ENCODE results near the gene SDCBP2. TPM values are rescaled to one million over a fixed set of nuclear protein-coding genes. Genes with fewer than 3 reads are reported as not detected.

The SDCBP2 gene
- total and polyA plus RNA-seq, 5 donors, result 1.9 to 2.2 (median 2.1) TPM

- no peak overlapping the region for H3K4me3 ChIP-seq (ENCODE audit: low read length)
- DNase-seq (no peak), ATAC-seq (no peak)
- no peak overlapping the region for H3K27ac ChIP-seq (ENCODE audit: low read length)
- 73% methylated on average over 3 of the region's 3 CpGs for WGBS
- peaks cover 33% of the 10 kb centered on the region for H3K4me1 ChIP-seq (ENCODE audit: control insufficient read depth, insufficient read depth, low read length)
- intact Hi-C loops (cut with DNase I), result loop anchor here in 1 of 4 donors (5.0 kb wide), 1 partner anchor 36 kb away; no protein-coding TSS in a partner anchor
- H3K9me3 ChIP-seq (ENCODE audit: control insufficient read depth, low read length), result no peaks in the 10 kb centered on the region
- H3K27me3 ChIP-seq (ENCODE audit: control insufficient read depth, insufficient read depth), result no peaks in the 10 kb centered on the region
These were observed 44.1 kb upstream of the SDCBP2 start for GRCh38 chr20:1373036-1373435.

GRCh38 chr20:1371830-1372539, 43.0 kb upstream of the SDCBP2 start:
- Histone ChIP-seq H3K9me3 (ENCODE audit: control insufficient read depth, low read length) (no peaks in the 10 kb centered on the region), H3K4me1 (ENCODE audit: control insufficient read depth, insufficient read depth, low read length) (peaks cover 24% of the 10 kb centered on the region), H3K27me3 (ENCODE audit: control insufficient read depth, insufficient read depth) (no peaks in the 10 kb centered on the region), H3K27ac (ENCODE audit: low read length) (no peak overlapping the region), H3K4me3 (ENCODE audit: low read length) (no peak overlapping the region)
- ATAC-seq (no peak), DNase-seq (no peak)
- intact Hi-C loops (cut with DNase I), result loop anchor here in 1 of 4 donors (5.0 kb wide), 1 partner anchor 35 kb away; no protein-coding TSS in a partner anchor
- WGBS, result 85% methylated on average over 5 of the region's 5 CpGs

- H3K4me3 ChIP-seq (ENCODE audit: low read length), result no peak overlapping the region
- H3K27ac ChIP-seq (ENCODE audit: low read length), result peak overlapping the region; percentile 90
- no peaks in the 10 kb centered on the region for H3K27me3 ChIP-seq (ENCODE audit: control insufficient read depth, insufficient read depth)
- H3K9me3 ChIP-seq (ENCODE audit: control insufficient read depth, low read length), result no peaks in the 10 kb centered on the region
- WGBS, result 65% methylated on average over 3 of the region's 3 CpGs
- H3K4me1 ChIP-seq (ENCODE audit: control insufficient read depth, insufficient read depth, low read length), result peaks cover 24% of the 10 kb centered on the region
- peak; percentile 30 to 53 for ATAC-seq
- no peak for DNase-seq
- intact Hi-C loops (cut with DNase I), result loop anchor here in 1 of 4 donors (5.0 kb wide), 1 partner anchor 34 kb away; no protein-coding TSS in a partner anchor
These were observed 42.4 kb upstream of the SDCBP2 start for GRCh38 chr20:1371202-1371782.

GRCh38 chr20:1370548-1371110, 41.7 kb upstream of the SDCBP2 start:
- intact Hi-C loops (cut with DNase I), result loop anchor here in 1 of 4 donors (5.0 kb wide), 1 partner anchor 33 kb away; no protein-coding TSS in a partner anchor
- no peak overlapping the region for H3K4me3 ChIP-seq (ENCODE audit: low read length)
- DNase-seq (no peak), ATAC-seq (peak; percentile 60 to 70)
- H3K9me3 ChIP-seq (ENCODE audit: control insufficient read depth, low read length), result no peaks in the 10 kb centered on the region
- WGBS, result 31% methylated on average over 2 of the region's 2 CpGs
- peaks cover 20% of the 10 kb centered on the region for H3K4me1 ChIP-seq (ENCODE audit: control insufficient read depth, insufficient read depth, low read length)
- H3K27me3 ChIP-seq (ENCODE audit: control insufficient read depth, insufficient read depth), result no peaks in the 10 kb centered on the region
- peak overlapping the region; percentile 90 for H3K27ac ChIP-seq (ENCODE audit: low read length)

GRCh38 chr20:1369970-1370369, 41.0 kb upstream of the SDCBP2 start:
- no peaks in the 10 kb centered on the region for H3K9me3 ChIP-seq (ENCODE audit: control insufficient read depth, low read length)
- intact Hi-C loops (cut with DNase I), result loop anchor here in 1 of 4 donors (5.0 kb wide), 1 partner anchor 33 kb away; no protein-coding TSS in a partner anchor
- DNase-seq (no peak), ATAC-seq (no peak)
- WGBS, result 75% methylated on average over 3 of the region's 3 CpGs
- H3K4me3 ChIP-seq (ENCODE audit: low read length), result no peak overlapping the region
- H3K4me1 ChIP-seq (ENCODE audit: control insufficient read depth, insufficient read depth, low read length), result peaks cover 19% of the 10 kb centered on the region
- no peaks in the 10 kb centered on the region for H3K27me3 ChIP-seq (ENCODE audit: control insufficient read depth, insufficient read depth)
- H3K27ac ChIP-seq (ENCODE audit: low read length), result peak overlapping the region; percentile 48

- Histone ChIP-seq H3K4me1 (ENCODE audit: control insufficient read depth, insufficient read depth, low read length) (peaks cover 15% of the 10 kb centered on the region), H3K27me3 (ENCODE audit: control insufficient read depth, insufficient read depth) (no peaks in the 10 kb centered on the region), H3K4me3 (ENCODE audit: low read length) (no peak overlapping the region), H3K27ac (ENCODE audit: low read length) (no peak overlapping the region), H3K9me3 (ENCODE audit: control insufficient read depth, low read length) (no peaks in the 10 kb centered on the region)
- DNase-seq, result no peak
- no peak for ATAC-seq
- 68% methylated on average over 7 of the region's 7 CpGs for WGBS
- intact Hi-C loops (cut with DNase I), result no loop called here
These were observed 39.7 kb upstream of the SDCBP2 start for GRCh38 chr20:1368448-1369199.

- no peak for ATAC-seq
- Histone ChIP-seq H3K4me1 (ENCODE audit: control insufficient read depth, insufficient read depth, low read length) (peaks cover 12% of the 10 kb centered on the region), H3K27me3 (ENCODE audit: control insufficient read depth, insufficient read depth) (no peaks in the 10 kb centered on the region), H3K27ac (ENCODE audit: low read length) (no peak overlapping the region), H3K4me3 (ENCODE audit: low read length) (no peak overlapping the region), H3K9me3 (ENCODE audit: control insufficient read depth, low read length) (no peaks in the 10 kb centered on the region)
- DNase-seq, result no peak
- 97% methylated on average over 4 of the region's 4 CpGs for WGBS
- intact Hi-C loops (cut with DNase I), result no loop called here
These were observed 38.5 kb upstream of the SDCBP2 start for GRCh38 chr20:1367479-1367878.

GRCh38 chr20:1364106-1364505, 35.2 kb upstream of the SDCBP2 start:
- H3K27me3 ChIP-seq (ENCODE audit: control insufficient read depth, insufficient read depth), result no peaks in the 10 kb centered on the region
- no peaks in the 10 kb centered on the region for H3K9me3 ChIP-seq (ENCODE audit: control insufficient read depth, low read length)
- 67% methylated on average over 2 of the region's 2 CpGs for WGBS
- no peak for DNase-seq
- no peak overlapping the region for H3K4me3 ChIP-seq (ENCODE audit: low read length)
- peaks cover 2% of the 10 kb centered on the region for H3K4me1 ChIP-seq (ENCODE audit: control insufficient read depth, insufficient read depth, low read length)
- H3K27ac ChIP-seq (ENCODE audit: low read length), result no peak overlapping the region
- no peak for ATAC-seq
- intact Hi-C loops (cut with DNase I), result no loop called here

GRCh38 chr20:1363522-1363921, 34.6 kb upstream of the SDCBP2 start:
- DNase-seq (no peak), ATAC-seq (no peak)
- H3K4me3 ChIP-seq (ENCODE audit: low read length), result no peak overlapping the region
- H3K27ac ChIP-seq (ENCODE audit: low read length), result no peak overlapping the region
- H3K27me3 ChIP-seq (ENCODE audit: control insufficient read depth, insufficient read depth), result no peaks in the 10 kb centered on the region
- WGBS, result 85% methylated on average over 5 of the region's 5 CpGs
- no peaks in the 10 kb centered on the region for H3K9me3 ChIP-seq (ENCODE audit: control insufficient read depth, low read length)
- no peaks in the 10 kb centered on the region for H3K4me1 ChIP-seq (ENCODE audit: control insufficient read depth, insufficient read depth, low read length)
- intact Hi-C loops (cut with DNase I), result no loop called here

- H3K4me3 ChIP-seq (ENCODE audit: low read length), result no peak overlapping the region
- intact Hi-C loops (cut with DNase I), result no loop called here
- H3K4me1 ChIP-seq (ENCODE audit: control insufficient read depth, insufficient read depth, low read length), result no peaks in the 10 kb centered on the region
- no peaks in the 10 kb centered on the region for H3K27me3 ChIP-seq (ENCODE audit: control insufficient read depth, insufficient read depth)
- ATAC-seq (no peak), DNase-seq (no peak)
- no peak overlapping the region for H3K27ac ChIP-seq (ENCODE audit: low read length)
- no peaks in the 10 kb centered on the region for H3K9me3 ChIP-seq (ENCODE audit: control insufficient read depth, low read length)
- 77% methylated on average over 2 of the region's 2 CpGs for WGBS
These were observed 33.5 kb upstream of the SDCBP2 start for GRCh38 chr20:1362484-1362883.

Data from right cardiac atrium (tissue), 5 donors.